ENCODE results near the gene GREB1. TPM values are rescaled to one million over a fixed set of nuclear protein-coding genes. Genes with fewer than 3 reads are reported as not detected.
A peak's percentile ranks its signal among the peaks of the same experiment; 100 is the strongest.

The GREB1 gene
- total and polyA plus RNA-seq, 2 of the 13 experiments (the other 11 are each of a cell fraction or from before 2014, with no cell fraction given): 31.3 to 61.2 TPM

DNA sequence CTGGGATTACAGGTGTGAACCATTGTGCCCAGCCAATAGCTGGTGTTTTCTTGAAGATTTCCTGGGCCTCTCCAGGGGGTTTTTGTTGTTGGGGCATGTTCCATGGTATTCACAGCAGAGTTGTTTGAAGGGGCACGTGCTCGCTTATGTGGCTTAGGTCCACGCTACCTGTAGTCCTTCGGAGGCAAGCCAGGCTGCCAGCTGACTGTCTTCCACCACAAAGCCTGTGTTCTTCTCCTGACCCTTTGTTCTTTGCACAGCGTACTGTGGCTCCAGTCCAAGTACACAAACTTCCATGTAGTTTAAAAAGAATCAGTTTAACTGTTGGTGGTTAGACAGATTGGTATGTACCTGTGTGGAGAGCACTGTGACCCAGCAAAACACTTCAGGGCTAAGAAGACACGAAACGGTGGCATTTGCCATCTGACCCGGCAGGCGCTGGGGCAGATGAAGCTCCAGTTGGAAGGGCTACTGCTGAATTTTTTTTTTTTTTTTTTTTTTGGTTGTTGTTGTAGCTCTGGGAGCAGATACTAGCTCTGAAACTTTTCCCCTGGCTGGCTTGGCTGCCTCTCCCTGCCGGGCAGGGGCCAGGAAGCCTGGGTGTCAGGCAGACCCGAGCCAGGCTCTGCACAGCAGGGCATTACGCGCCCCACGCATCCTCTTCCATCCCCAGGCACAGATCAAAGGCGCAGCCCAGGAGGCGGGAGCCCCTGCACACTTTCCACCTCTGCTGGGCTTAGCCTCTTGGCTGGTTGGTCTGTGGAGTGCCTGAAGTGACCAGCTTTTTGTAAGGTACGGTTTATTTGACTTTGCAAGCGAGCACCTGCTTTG is 5.7 kb downstream of the GREB1 start (continued):
- TF ChIP-seq CBX2 (IDR thresholded peaks at IDR 0.05; ENCODE audit: low read depth, low read length) (no peak), CBX2 (CRISPR knock-in tag; IDR thresholded peaks at IDR 0.05; ENCODE audit: low read depth) (no peak), ZNF781 (CRISPR knock-in tag; IDR thresholded peaks at IDR 0.05; ENCODE audit: borderline replicate concordance, not compliant biosample characterization) (peak; percentile 54), ZSCAN29 (CRISPR knock-in tag; conservative IDR thresholded peaks at IDR 0.05) (peak; percentile 80; the same call in 1 of the 2 replicates), ZNF530 (CRISPR knock-in tag; IDR thresholded peaks at IDR 0.05; ENCODE audit: low read depth) (no peak), MIXL1 (CRISPR knock-in tag; IDR thresholded peaks at IDR 0.05) (no peak), MXI1 (IDR thresholded peaks at IDR 0.05; ENCODE audit: borderline replicate concordance, low read depth, low read length) (peak; percentile 90; the same call in 2 of the 3 replicates), HOXD1 (CRISPR knock-in tag; IDR thresholded peaks at IDR 0.05) (0 out of 2 replicates have a peak, but pooled peaks have one; percentile 61), ZBTB3 (CRISPR knock-in tag; IDR thresholded peaks at IDR 0.05; ENCODE audit: borderline replicate concordance, low read depth) (peak; percentile 86; the same call in 1 of the 2 replicates), RFX3 (CRISPR knock-in tag; IDR thresholded peaks at IDR 0.05) (no peak), SAFB2 (CRISPR knock-in tag; IDR thresholded peaks at IDR 0.05; ENCODE audit: borderline replicate concordance, low read depth) (peak; percentile 46; the same call in 1 of the 2 replicates), NFE2L1 (CRISPR knock-in tag; IDR thresholded peaks at IDR 0.05; ENCODE audit: borderline replicate concordance) (no peak), NFATC3 (CRISPR knock-in tag; IDR thresholded peaks at IDR 0.05) (no peak), SNAI1 (CRISPR knock-in tag; IDR thresholded peaks at IDR 0.05; ENCODE audit: borderline replicate concordance) (peak; percentile 24; the same call in 1 of the 2 replicates), MAZ (IDR thresholded peaks at IDR 0.05; ENCODE audit: borderline replicate concordance, low read depth, low read length) (no peak), MAZ (CRISPR knock-in tag; IDR thresholded peaks at IDR 0.05; ENCODE audit: low read depth) (no peak), RCOR2 (CRISPR knock-in tag; IDR thresholded peaks at IDR 0.05) (peak; percentile 65), POLR2A (IDR thresholded peaks at IDR 0.05; ENCODE audit: insufficient read depth in 1 of 2, low read depth in 2 of 2, low read length in 2 of 2) (peak; percentile 67 to 76), ZFP36 (IDR thresholded peaks at IDR 0.05; ENCODE audit: borderline replicate concordance, low read depth, low read length, partially characterized antibody) (no peak), FOXC1 (CRISPR knock-in tag; IDR thresholded peaks at IDR 0.05; ENCODE audit: borderline replicate concordance) (peak; percentile 90; the same call in 1 of the 2 replicates), DR1 (CRISPR knock-in tag; IDR thresholded peaks at IDR 0.05) (peak; percentile 52; the same call in 1 of the 2 replicates), ZBTB7B (CRISPR knock-in tag; IDR thresholded peaks at IDR 0.05) (peak; percentile 39), MED8 (CRISPR knock-in tag; IDR thresholded peaks at IDR 0.05; ENCODE audit: insufficient replicate concordance) (peak; percentile 32)
- TF ChIP-seq, protein P1, sequence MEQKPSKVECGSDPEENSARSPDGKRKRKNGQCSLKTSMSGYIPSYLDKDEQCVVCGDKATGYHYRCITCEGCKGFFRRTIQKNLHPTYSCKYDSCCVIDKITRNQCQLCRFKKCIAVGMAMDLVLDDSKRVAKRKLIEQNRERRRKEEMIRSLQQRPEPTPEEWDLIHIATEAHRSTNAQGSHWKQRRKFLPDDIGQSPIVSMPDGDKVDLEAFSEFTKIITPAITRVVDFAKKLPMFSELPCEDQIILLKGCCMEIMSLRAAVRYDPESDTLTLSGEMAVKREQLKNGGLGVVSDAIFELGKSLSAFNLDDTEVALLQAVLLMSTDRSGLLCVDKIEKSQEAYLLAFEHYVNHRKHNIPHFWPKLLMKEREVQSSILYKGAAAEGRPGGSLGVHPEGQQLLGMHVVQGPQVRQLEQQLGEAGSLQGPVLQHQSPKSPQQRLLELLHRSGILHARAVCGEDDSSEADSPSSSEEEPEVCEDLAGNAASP (CRISPR knock-in tag; IDR thresholded peaks at IDR 0.05; ENCODE audit: borderline replicate concordance): peak; percentile 78
- TF ChIP-seq, protein P2, sequence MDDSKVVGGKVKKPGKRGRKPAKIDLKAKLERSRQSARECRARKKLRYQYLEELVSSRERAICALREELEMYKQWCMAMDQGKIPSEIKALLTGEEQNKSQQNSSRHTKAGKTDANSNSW (CRISPR knock-in tag; IDR thresholded peaks at IDR 0.05; ENCODE audit: borderline replicate concordance): no peak
- TF ChIP-seq, protein P3, sequence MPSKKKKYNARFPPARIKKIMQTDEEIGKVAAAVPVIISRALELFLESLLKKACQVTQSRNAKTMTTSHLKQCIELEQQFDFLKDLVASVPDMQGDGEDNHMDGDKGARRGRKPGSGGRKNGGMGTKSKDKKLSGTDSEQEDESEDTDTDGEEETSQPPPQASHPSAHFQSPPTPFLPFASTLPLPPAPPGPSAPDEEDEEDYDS (CRISPR knock-in tag; IDR thresholded peaks at IDR 0.05): peak; percentile 94

Measured in HepG2 (cell line).